ENCODE measurements around the gene CLDN11.

CLDN11 gene

GRCh38 chr3:170473358-170473757 is 54.7 kb downstream of the CLDN11 start:
- Mint-ChIP-seq H3K27me3 (peaks cover 9% of the 10 kb centered on the region), H3K4me3 (no peak overlapping the region)

DNA sequence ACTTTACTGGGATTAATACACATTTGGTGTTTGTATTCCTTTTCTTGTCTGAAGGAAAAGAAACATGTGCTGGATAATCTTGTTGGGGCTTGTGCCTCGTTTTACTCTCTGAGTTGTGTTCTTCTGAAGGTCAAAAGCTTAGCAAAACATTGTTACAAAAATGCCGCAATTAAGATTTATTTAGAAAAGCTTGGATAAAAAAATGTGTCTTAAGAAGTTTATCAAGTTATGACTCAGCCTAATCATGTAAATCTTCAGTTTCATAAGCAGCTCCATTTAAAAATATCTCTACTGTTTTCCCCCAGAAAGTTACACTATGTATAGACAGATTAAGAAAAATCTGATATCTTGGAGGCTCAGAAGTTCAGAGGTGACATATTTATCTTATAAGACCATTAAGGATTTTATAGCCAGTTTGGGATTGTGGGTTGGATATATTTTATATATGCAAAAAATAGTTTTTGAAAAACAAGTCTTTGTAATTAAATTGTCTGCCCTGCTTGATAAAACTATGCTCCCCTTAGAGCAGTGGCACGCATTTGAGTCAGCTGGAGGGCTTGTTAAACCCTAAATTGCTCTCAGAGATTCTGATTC is 56.5 kb downstream of the CLDN11 start:
- Mint-ChIP-seq H3K4me3 (no peak overlapping the region), H3K27ac (no peak overlapping the region), H3K36me3 (no peaks in the 10 kb centered on the region), H3K27me3 (peaks cover 5% of the 10 kb centered on the region), H3K4me1 (ENCODE audit: low read depth) (no peaks in the 10 kb centered on the region), H3K9me3 (ENCODE audit: low read depth) (no peaks in the 10 kb centered on the region)

More at GRCh38 chr3:170473358-170473757, 54.7 kb downstream of the CLDN11 start:
- Mint-ChIP-seq H3K36me3 (no peaks in the 10 kb centered on the region), H3K27ac (no peak overlapping the region), H3K9me3 (ENCODE audit: low read depth) (no peaks in the 10 kb centered on the region), H3K4me1 (ENCODE audit: low read depth) (no peaks in the 10 kb centered on the region)

DNA sequence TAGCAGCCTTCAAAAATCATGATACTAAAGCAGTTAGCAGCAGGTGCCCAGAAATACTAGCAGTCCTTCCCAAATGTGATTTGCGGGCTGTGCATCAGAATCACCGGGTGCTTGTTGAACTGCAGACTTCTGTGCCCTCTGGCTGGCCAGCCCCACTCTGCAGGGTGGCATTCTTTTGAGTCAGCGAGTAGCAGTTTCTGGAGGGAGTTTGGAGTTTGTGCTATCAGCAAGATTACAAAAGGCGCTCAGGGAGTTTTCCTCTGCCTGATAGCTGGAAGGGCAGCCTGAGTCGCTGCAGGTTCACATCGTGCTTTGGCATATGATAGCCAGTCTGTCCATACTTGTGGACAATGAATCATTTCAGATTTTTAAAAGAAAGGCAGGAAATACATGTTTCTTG is 57.6 kb downstream of the CLDN11 start:
- H3K27me3 Mint-ChIP-seq = peaks cover 5% of the 10 kb centered on the region
- H3K27ac Mint-ChIP-seq = no peak overlapping the region
- H3K36me3 Mint-ChIP-seq = no peaks in the 10 kb centered on the region

DNA sequence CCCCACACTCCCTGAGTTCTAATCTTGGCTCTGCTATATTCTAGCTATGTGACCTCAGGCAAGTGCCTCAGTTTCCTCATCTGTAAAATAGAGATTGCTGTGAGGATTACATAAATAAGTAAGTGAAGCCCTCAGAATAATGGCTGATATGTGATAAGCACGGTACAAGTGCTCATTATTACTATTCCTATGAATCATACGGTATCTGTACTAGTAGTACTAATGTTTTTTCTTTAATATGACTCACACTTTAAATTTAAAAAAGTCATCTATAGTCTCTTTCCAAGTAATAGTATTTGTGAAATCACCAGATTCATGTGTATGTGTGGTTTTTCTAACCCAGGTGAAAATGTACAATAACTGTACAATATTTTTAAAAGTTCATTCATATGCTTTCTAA is 58.7 kb downstream of the CLDN11 start:
- H3K4me1 Mint-ChIP-seq (ENCODE audit: low read depth) = no peaks in the 10 kb centered on the region
- H3K27ac Mint-ChIP-seq = no peak overlapping the region
- H3K9me3 Mint-ChIP-seq (ENCODE audit: low read depth) = no peaks in the 10 kb centered on the region
- no peaks in the 10 kb centered on the region for H3K36me3 Mint-ChIP-seq
- peaks cover 3% of the 10 kb centered on the region for H3K27me3 Mint-ChIP-seq
- H3K4me3 Mint-ChIP-seq = no peak overlapping the region

More for the DNA sequence above, 57.6 kb downstream of the CLDN11 start:
- H3K4me1 Mint-ChIP-seq (ENCODE audit: low read depth) = no peaks in the 10 kb centered on the region
- no peaks in the 10 kb centered on the region for H3K9me3 Mint-ChIP-seq (ENCODE audit: low read depth)
- H3K4me3 Mint-ChIP-seq = no peak overlapping the region

- no peaks in the 10 kb centered on the region for H3K4me1 Mint-ChIP-seq (ENCODE audit: low read depth)
- H3K4me3 Mint-ChIP-seq = no peak overlapping the region
- H3K9me3 Mint-ChIP-seq (ENCODE audit: low read depth) = no peaks in the 10 kb centered on the region
- H3K36me3 Mint-ChIP-seq = no peaks in the 10 kb centered on the region
- no peaks in the 10 kb centered on the region for H3K27me3 Mint-ChIP-seq
- H3K27ac Mint-ChIP-seq = no peak overlapping the region
These were observed 61.4 kb downstream of the CLDN11 start for GRCh38 chr3:170480111-170480510.

DNA sequence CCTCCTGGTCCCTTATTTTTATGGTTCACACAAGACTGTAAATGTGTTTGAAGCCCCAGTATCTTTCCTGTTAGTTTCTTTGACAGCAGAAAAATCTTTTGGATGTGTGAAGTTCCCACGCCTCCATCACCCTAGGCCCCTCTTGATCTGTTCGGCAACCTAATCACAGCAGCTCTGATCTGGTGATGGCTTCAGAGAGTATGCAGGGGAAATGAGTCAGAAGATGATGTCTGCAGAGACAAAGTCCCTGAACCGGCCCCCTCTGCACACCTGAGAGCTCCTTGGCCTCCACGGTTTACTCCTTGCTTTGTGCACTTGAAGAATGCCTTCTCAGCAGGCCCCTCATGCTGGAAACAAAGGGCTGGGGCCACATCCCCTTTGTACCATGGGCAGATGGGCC is 63.5 kb downstream of the CLDN11 start:
- H3K27me3 Mint-ChIP-seq = no peaks in the 10 kb centered on the region
- H3K36me3 Mint-ChIP-seq = no peaks in the 10 kb centered on the region
- H3K9me3 Mint-ChIP-seq (ENCODE audit: low read depth) = no peaks in the 10 kb centered on the region
- H3K4me1 Mint-ChIP-seq (ENCODE audit: low read depth) = no peaks in the 10 kb centered on the region
- no peak overlapping the region for H3K27ac Mint-ChIP-seq
- H3K4me3 Mint-ChIP-seq = no peak overlapping the region

DNA sequence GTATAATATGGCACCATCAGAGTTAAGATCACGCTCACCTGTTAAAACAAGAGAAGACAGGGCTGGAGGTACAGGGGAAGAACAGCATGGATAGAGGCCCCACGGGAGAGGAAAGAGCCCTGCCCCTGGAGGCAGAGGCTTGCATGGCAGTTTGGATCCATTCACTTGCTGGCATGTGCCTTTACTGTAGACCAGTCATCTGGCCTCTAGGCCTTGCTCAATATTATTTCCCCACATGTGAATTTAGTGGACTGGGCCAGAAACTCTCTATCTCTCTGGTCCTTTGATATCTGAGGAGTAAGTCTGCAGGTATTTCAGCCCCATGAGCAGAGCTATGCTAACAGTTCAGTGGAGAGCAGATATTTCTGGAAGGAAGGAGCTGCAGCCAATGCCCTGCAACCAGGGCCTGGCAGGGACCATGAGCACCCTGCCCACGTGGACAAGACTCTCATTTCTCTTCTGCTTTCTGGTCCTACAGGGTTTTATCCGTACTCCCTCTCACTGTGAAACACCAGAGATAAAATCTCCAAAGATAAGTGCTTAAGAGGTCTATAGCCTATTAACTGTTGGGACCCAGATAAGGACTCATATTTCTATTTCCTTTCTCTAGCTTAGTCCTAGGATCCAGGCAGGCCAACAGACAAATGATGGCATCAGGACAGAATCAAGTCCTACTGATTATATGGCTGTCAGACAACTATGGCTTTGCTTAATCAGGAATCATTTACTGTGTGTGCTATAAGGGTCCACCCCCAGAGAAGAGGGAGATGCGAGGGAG is 65.0 kb downstream of the CLDN11 start:
- H3K36me3 Mint-ChIP-seq = no peaks in the 10 kb centered on the region
- H3K27me3 Mint-ChIP-seq = peaks cover 4% of the 10 kb centered on the region
- no peaks in the 10 kb centered on the region for H3K9me3 Mint-ChIP-seq (ENCODE audit: low read depth)
- no peak overlapping the region for H3K4me3 Mint-ChIP-seq
- no peak overlapping the region for H3K27ac Mint-ChIP-seq
- no peaks in the 10 kb centered on the region for H3K4me1 Mint-ChIP-seq (ENCODE audit: low read depth)

Measured in activated naive CD8-positive, alpha-beta T cell (primary cell).